ENCODE measurements around the gene CREBL2.

CREBL2 gene

GRCh38 chr12:12681061-12681765 lies 69.5 kb downstream of the CREBL2 start:
- DNase-seq (ENCODE audit: low spot score): no peak

- no peak for DNase-seq (ENCODE audit: low spot score)
Measured at GRCh38 chr12:12682284-12682683, 70.6 kb downstream of the CREBL2 start.

- DNase-seq (ENCODE audit: low spot score): no peak
Measured at GRCh38 chr12:12683136-12683697, 71.5 kb downstream of the CREBL2 start.

DNA sequence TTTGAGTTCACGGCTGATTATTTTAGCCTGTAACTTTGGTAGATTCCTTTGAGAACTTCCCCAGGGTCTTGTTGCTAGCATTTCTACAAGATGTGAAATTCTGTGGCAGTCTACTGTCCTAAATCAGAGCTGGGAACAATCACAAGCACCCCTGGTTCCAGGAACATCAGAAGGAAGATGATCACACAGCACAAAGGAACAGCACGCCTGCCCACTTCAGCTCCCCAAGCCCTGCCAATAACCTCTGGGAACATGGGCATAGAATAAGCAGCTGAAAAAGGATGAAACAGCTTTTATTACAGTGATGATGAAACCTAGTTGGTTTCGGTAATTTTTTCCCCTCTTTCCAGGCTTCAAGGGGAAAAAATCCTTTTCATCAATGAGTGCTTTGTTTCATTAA lies 72.0 kb downstream of the CREBL2 start:
- DNase-seq (ENCODE audit: low spot score): no peak

GRCh38 chr12:12684375-12685106 lies 72.9 kb downstream of the CREBL2 start:
- peak; percentile 34 for DNase-seq (ENCODE audit: low spot score)

DNA sequence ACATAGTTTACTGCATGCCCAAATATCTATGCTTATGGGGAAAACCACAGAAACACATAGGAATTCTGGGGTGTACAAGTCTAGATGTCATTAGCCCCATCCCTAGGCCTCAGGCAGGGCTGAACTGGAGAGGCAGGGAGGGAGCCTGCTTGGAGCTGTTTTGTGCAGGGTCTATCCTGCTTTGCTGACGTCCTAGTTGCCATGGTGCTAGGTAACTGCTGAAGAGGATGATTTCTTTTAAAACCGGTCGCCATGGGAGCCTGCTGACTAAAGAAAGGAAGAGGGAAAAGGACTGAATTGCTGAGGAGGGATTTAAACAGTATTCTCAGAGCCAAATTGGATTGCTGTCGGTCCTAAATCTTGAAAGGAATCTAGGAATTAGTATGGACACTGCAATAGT lies 73.6 kb downstream of the CREBL2 start:
- no peak for DNase-seq (ENCODE audit: low spot score)

- DNase-seq (ENCODE audit: low spot score): no peak
Measured at GRCh38 chr12:12686472-12686871, 74.8 kb downstream of the CREBL2 start.

DNA sequence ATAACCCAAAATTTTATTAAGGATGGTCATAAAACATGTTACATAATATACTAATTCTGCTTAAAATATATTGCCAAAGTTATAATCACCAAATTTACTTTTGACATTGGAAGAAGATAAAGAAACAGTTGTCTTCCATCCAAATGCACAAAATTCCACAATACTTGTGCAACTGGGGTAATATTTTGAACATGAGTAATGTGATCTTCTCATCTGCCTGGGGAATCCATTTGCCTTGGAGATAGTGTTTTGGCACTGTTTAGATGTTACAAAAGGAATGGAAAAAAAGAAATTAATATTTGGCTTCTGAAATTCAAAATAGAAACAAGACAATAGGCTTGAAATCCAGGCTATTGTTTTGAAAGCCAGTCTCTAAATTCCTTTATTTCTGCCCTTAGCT lies 75.2 kb downstream of the CREBL2 start:
- DNase-seq (ENCODE audit: low spot score): no peak

DNA sequence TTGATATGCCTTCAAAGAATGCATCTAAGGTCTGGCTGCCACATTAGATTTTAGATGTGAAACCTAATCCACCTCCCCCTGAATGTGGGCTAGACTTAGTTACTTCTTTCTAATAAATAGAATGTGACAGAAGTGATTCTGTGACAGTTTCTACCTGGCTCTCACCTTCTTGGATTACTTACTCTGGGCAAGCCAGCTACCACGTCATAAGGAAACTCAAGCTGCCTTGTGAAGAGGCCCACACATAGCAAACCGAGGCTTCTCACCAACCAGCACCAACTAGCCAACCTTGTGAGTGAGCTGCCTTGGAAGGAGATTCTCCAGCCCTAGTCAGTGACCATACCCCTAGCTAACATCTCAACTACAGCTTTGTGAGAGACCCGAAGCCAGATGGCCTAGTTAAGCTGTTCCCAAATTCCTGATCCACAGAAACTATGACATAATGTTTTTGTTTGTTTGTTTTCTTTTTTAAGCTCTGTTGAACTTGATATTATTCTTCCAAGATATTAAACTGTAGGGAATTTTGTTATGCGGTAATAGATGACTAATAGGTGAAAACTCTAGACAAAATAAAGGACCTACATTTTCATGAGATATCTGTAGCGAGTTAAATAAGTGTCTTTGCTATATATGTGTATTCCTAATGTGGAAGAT lies 78.1 kb downstream of the CREBL2 start:
- no peak for DNase-seq (ENCODE audit: low spot score)

DNA sequence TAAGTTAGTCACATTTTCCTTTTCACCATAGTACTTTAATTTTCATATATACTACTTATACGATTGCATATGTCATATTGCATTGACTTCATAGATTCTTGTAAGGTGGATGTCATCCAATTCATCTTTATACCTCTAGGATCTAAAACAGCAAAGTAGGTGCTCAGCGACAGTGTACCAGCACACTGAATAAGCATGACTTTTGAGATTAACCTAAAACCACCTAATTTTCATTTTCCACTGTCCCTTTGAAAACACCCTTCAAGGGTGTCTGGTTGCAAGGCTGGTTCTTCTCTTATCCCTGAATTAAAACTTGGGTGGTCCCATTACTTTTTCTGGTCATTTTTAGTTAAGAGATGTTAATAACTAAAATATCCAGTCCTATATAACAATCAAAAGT lies 79.9 kb downstream of the CREBL2 start:
- DNase-seq (ENCODE audit: low spot score): no peak

DNA sequence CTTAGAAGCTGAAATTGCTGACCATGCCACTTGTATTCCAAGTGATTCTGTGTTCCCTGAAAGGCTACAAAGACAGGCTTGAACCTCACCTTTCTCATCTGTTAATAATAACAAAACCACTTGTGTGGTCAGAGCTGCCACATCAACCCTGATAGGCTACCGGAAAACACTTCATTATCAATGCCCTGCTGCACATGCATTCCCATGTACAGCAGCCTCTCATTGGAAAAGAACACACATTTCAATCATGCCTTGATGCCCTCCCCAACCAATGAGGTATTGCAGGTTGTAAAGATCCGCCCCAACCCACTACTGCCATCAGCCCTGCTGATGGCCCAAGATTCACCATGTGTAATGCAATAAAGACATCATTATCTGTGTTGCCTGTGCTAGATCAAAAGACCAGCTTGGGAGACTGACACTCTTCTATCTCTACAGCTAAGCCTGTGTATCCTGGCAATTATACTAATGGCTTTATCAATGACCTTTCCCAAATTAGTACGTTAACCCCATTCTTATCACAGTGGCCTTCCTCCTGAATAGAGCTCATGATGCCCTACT lies 81.5 kb downstream of the CREBL2 start:
- no peak for DNase-seq (ENCODE audit: low spot score)
